GM20431 (cell line): ENCODE results near the gene ROCK1.
"Not testable (repeated sequence)": the region's sequence is repeated elsewhere in the genome, so short reads cannot be mapped to it uniquely, and the experiment has no call there.

Source experiments
- in situ Hi-C: fragments of 300-500 bp; cut with MseI, MboI; formaldehyde crosslinking; loops from one replicate; pipeline ENCODE4 v1.15.0; 2020; ENCODE audit warnings: low sequenced_read_pairs; ENCODE audit not compliant: unreplicated experiment

The ROCK1 gene

GRCh38 chr18:21111346-21112139 is at the start of gene ROCK1:
ROCK1 (minus strand) TSS chr18:21111813; CDS start chr18:21110910, 903 bp downstream.
- in situ Hi-C loops, result no loop called here

- in situ Hi-C loops, result no loop called here
These were observed 43.8 kb upstream of the ROCK1 start for GRCh38 chr18:21155443-21155842.

DNA sequence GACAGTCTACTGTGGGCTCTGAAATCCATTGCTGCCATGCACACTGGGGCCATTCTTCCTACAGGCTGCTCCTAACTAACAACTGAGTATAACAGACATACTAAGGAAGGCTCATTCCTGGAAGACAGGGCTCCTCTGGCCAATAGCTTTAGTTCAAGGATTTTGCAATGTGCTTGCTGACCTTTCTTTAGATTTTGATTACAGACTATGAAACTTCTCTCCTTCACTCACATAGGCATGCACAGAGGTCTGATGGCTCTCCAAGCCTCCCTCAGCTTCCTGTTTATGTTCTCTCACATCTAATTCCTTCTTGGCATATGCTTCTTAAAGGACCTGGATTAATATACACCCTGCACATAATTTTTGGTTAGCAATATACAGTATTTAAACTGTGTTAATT is 34.4 kb upstream of the ROCK1 start:
- in situ Hi-C loops, result no loop called here

- in situ Hi-C loops, result no loop called here
These were observed 33.8 kb upstream of the ROCK1 start for GRCh38 chr18:21145371-21145770.

- in situ Hi-C loops, result no loop called here
These were observed 30.2 kb upstream of the ROCK1 start for GRCh38 chr18:21141668-21142422.

DNA sequence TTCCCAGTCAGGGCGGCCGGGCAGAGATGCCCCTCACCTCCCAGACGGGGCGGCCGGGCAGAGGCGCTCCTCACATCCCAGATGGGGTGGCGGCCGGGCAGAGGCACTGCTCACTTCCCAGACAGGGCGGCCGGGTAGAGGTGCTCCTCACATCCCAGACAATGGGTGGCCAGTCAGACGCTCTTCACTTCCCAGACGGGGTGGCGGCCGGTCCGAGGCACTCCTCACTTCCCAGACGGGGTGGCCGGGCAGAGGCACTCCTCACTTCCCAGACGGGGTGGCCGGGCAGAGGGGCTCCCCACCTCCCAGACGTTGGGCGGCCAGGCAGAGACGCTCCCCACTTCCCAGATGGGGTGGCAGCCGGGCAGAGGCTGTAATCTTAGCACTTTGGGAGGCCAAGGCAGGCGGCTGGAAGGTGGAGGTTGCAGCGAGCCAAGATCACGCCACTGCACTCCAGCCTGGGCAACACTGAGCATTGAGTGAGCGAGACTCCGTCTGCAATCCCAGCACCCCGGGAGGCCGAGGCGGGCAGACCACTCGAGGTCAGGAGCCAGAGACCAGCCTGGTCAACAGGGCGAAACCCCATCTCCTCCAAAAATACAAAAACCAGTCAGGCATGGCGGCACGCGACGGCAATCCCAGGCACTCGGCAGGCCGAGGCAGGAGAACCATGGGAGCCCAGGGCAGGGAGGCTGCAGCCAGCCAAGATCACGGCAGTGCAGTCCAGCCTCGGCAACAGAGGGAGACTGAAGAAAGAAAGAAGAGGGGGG is 26.3 kb upstream of the ROCK1 start:
- in situ Hi-C loops, result not testable (repeated sequence)

- in situ Hi-C loops, result no loop called here
These were observed 23.3 kb upstream of the ROCK1 start for GRCh38 chr18:21134895-21135294.

GRCh38 chr18:21132398-21132918 is 20.8 kb upstream of the ROCK1 start:
- in situ Hi-C loops, result no loop called here

GRCh38 chr18:21131698-21132227 is 20.1 kb upstream of the ROCK1 start:
- in situ Hi-C loops, result no loop called here

DNA sequence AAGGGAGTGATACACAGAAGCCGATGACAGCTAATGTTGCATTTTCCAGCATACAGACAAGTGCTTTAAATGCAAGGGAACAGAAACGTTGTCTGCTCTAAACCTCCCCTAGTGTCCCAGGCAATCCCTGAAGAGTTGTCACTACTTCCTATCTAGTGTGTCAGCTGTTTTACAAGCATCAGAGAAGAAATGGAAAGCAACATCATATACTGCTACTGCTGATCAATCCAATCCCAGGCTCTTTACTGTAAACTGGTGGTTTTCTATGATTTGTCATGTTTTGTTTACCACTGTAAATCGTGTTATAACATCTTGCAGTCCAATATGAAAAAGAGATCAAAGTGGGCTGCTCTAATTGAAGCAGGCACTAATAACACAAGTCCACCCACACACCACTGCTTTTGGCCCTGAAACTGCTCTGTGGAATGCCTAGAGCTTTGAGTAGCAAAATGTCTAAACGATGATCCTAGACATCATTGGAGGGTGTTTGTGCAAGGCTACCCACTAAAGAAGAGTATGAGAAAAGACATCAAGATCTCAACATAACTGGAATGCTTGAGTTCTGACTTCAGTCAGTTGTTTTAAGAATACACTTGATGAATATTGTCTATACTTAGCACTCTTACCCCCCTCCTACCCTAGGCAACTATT is 18.1 kb upstream of the ROCK1 start:
- in situ Hi-C loops, result no loop called here

DNA sequence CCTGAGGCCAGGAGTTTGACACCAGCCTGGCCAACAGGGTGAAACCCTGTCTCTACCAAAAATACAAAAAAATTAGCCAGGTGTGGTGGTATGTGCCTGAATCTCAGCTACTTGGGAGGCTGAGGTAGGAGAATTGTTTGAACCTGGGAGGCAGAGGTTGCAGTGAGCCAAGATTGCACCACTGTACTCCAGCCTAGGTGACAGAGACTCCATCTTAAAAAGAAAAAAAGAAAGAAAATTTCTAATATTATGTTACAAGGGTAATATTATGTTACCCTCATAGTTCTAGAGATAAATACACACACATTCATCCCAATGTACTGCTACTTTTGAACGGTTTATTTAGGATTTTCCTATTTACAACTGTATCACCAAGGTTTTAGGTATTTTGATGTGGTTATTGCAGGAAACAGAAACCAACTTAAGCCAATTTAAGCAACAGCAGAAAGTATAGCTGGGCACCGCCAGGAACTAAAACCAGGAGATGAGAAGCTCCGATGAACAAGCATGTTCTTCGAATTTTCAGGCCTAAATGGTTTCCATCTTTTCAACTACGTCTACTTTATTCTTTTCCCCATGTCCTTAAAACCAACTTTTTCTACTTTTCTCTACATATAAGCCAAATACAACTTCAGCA is 11.8 kb upstream of the ROCK1 start:
- in situ Hi-C loops, result no loop called here

DNA sequence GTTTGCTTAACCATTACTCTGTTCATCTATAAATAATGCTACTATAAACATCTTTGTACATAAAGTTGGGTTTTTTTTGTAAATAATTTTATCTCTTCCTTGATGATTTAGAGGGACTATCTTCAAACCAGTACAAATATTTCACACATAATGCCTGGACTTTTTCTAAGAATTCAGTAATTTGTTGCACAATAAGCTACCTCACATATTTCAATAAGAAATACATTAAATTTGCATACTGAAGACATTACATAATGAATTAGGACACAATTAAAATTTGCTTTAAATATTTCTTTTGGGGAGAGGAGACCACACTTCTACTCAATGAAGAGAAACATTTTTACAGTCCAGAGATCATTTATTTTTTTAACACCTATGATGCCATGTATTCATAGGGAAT is 7.2 kb upstream of the ROCK1 start:
- in situ Hi-C loops, result no loop called here

- in situ Hi-C loops, result no loop called here
These were observed 6.0 kb upstream of the ROCK1 start for GRCh38 chr18:21117409-21118131.

- in situ Hi-C loops, result no loop called here
These were observed 4.2 kb upstream of the ROCK1 start for GRCh38 chr18:21115519-21116411.

- in situ Hi-C loops, result no loop called here
These were observed 1.0 kb upstream of the ROCK1 start for GRCh38 chr18:21112543-21113105.

GRCh38 chr18:21112140-21112473 is 494 bp upstream of the ROCK1 start:
- in situ Hi-C loops, result no loop called here

GRCh38 chr18:21110713-21111345 is 784 bp downstream of the ROCK1 start:
- in situ Hi-C loops, result no loop called here
